Large intestine (tissue), 12 donors: ENCODE results near the gene PLGRKT. TPM values are rescaled to one million over a fixed set of nuclear protein-coding genes. Genes with fewer than 3 reads are reported as not detected.
A peak's percentile ranks its signal among the peaks of the same experiment; 100 is the strongest.

Source experiments
- DNase-seq, 2 donors: peaks; one replicate each; pipeline versions ENCODE4 v3.0.0 to v3.0.0-alpha.2; 2013
- H3K27ac ChIP-seq: one replicate; pipeline ENCODE4 v1.5.1; 2013; ENCODE audit warnings: low read length
- H3K27me3 ChIP-seq: 2 replicates; pipeline ENCODE4 v1.6.1; 2013; ENCODE audit warnings: low read length; ENCODE audit not compliant: control insufficient read depth, insufficient read depth
- H3K36me3 ChIP-seq: 2 replicates; pipeline ENCODE4 v1.6.1; 2013; ENCODE audit warnings: low read length; ENCODE audit not compliant: control insufficient read depth, insufficient read depth
- H3K4me1 ChIP-seq: one replicate; pipeline ENCODE4 v1.6.1; 2013; ENCODE audit warnings: low read length; ENCODE audit not compliant: control insufficient read depth, insufficient read depth
- H3K4me3 ChIP-seq: one replicate; pipeline ENCODE4 v1.5.1; 2013; ENCODE audit warnings: low read length
- H3K9me3 ChIP-seq: one replicate; pipeline ENCODE4 v1.6.1; 2013; ENCODE audit warnings: mild to moderate bottlenecking, low read depth, low read length, moderate library complexity; ENCODE audit not compliant: control insufficient read depth
- WGBS: methylation state at CpG from one replicate; pipeline ENCODE4 v1.1.5; 2013; ENCODE audit warnings: low lambda C conversion rate; ENCODE audit not compliant: insufficient coverage; 5-methylcytosine and 5-hydroxymethylcytosine counted together
- long read RNA-seq, 11 donors: transcript quantifications; one replicate each; lab custom pipeline, GENCODE V29; 2026
- polyA plus RNA-seq: library from polyadenylated mRNA; unstranded; fragments of 120-200 nt; gene quantifications from one replicate; pipeline ENCODE4 v1.2.1, GENCODE V29; 2013

The PLGRKT gene
- 30.8 TPM for polyA plus RNA-seq
- long read RNA-seq, donor 1, partial matches to known transcripts = 0 of 4 reads
- long read RNA-seq, donor 1, other reads (novel, unspliced or antisense) = 0 of 4 reads
- long read RNA-seq, donor 2, transcript PLGRKT-201 (6 exons, 932 nt) = major isoform, 13 of 13 reads
- long read RNA-seq, donor 2, partial matches to known transcripts = 0 of 13 reads
- long read RNA-seq, donor 2, other reads (novel, unspliced or antisense) = 0 of 13 reads
- long read RNA-seq, donor 3 = 0 reads
- long read RNA-seq, donor 4, partial matches to known transcripts = 0 of 3 reads
- long read RNA-seq, donor 4, other reads (novel, unspliced or antisense) = 0 of 3 reads
- long read RNA-seq, donor 5, transcript PLGRKT-201 (6 exons, 932 nt) = major isoform, 9 of 9 reads
- long read RNA-seq, donor 5, partial matches to known transcripts = 0 of 9 reads
- long read RNA-seq, donor 5, other reads (novel, unspliced or antisense) = 0 of 9 reads
- long read RNA-seq, donor 6, transcript PLGRKT-201 (6 exons, 932 nt) = major isoform, 16 of 16 reads
- long read RNA-seq, donor 6, partial matches to known transcripts = 0 of 16 reads
- long read RNA-seq, donor 6, other reads (novel, unspliced or antisense) = 0 of 16 reads
- long read RNA-seq, donor 7, transcript PLGRKT-201 (6 exons, 932 nt) = major isoform, 9 of 9 reads
- long read RNA-seq, donor 7, partial matches to known transcripts = 0 of 9 reads
- long read RNA-seq, donor 7, other reads (novel, unspliced or antisense) = 0 of 9 reads
- long read RNA-seq, donor 8, transcript PLGRKT-201 (6 exons, 932 nt) = major isoform, 23 of 23 reads
- long read RNA-seq, donor 8, partial matches to known transcripts = 0 of 23 reads
- long read RNA-seq, donor 8, other reads (novel, unspliced or antisense) = 0 of 23 reads
- long read RNA-seq, donor 9, transcript PLGRKT-201 (6 exons, 932 nt) = major isoform, 11 of 11 reads
- long read RNA-seq, donor 9, partial matches to known transcripts = 0 of 11 reads
- long read RNA-seq, donor 9, other reads (novel, unspliced or antisense) = 0 of 11 reads
- long read RNA-seq, donor 10, transcript PLGRKT-201 (6 exons, 932 nt) = major isoform, 17 of 22 reads
- long read RNA-seq, donor 10, partial matches to known transcripts = 5 of 22 reads
- long read RNA-seq, donor 10, other reads (novel, unspliced or antisense) = 0 of 22 reads
- long read RNA-seq, donor 11, transcript PLGRKT-201 (6 exons, 932 nt) = major isoform, 15 of 15 reads
- long read RNA-seq, donor 11, partial matches to known transcripts = 0 of 15 reads
- long read RNA-seq, donor 11, other reads (novel, unspliced or antisense) = 0 of 15 reads

- Histone ChIP-seq H3K9me3 (peaks cover 21% of the 10 kb centered on the region), H3K4me3 (peak within 1 kb of the TSS; percentile 79), H3K36me3 (no peaks in the 10 kb centered on the region), H3K27me3 (peaks cover 2% of the 10 kb centered on the region), H3K4me1 (peaks cover 8% of the 10 kb centered on the region), H3K27ac (peak within 1 kb of the TSS; percentile 96)
- whole genome bisulfite sequencing = 0% methylated on average over 1 of the region's 55 CpGs
- DNase-seq = peak; percentile 94 to 97
These were observed at the start of gene PLGRKT for GRCh38 chr9:5437254-5438216. TSS of gene PLGRKT (minus strand) at chr9:5437925. CDS start at chr9:5431977, 5,948 bp downstream.

GRCh38 chr9:5486988-5487387 lies 49.3 kb upstream of the PLGRKT start:
- no peaks in the 10 kb centered on the region for H3K27me3 ChIP-seq
- WGBS = no CpG with 5 or more reads among the region's 5 CpGs
- H3K9me3 ChIP-seq = no peaks in the 10 kb centered on the region
- H3K36me3 ChIP-seq = no peaks in the 10 kb centered on the region
- H3K4me1 ChIP-seq = no peaks in the 10 kb centered on the region
- H3K4me3 ChIP-seq = no peak overlapping the region
- DNase-seq = no peak
- H3K27ac ChIP-seq = no peak overlapping the region

GRCh38 chr9:5485378-5486085 lies 47.8 kb upstream of the PLGRKT start:
- Histone ChIP-seq H3K9me3 (no peaks in the 10 kb centered on the region), H3K36me3 (no peaks in the 10 kb centered on the region), H3K27ac (no peak overlapping the region), H3K27me3 (no peaks in the 10 kb centered on the region), H3K4me3 (no peak overlapping the region), H3K4me1 (no peaks in the 10 kb centered on the region)
- WGBS = 45% methylated on average over 2 of the region's 5 CpGs
- DNase-seq = no peak

DNA sequence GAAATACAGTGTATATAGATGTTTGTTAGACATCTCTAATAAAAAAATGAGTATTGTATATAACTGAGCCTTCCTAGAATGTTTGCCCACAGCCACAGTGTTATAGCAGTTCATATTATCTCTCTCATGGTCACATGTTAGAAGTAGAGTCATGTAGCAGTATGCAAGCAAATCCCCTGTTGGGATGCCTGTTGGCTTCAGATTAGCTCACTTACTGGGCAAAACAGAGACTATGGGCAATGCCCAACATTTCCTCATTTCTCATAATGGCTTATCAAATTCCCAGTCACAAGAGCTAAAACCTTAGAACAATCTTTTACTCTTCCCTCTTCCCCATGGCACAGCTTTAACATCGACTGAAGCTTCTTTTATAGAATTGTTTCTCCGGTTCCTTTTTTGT lies 45.6 kb upstream of the PLGRKT start:
- 74% methylated on average over 2 of the region's 2 CpGs for WGBS
- H3K9me3 ChIP-seq = no peaks in the 10 kb centered on the region
- H3K27me3 ChIP-seq = no peaks in the 10 kb centered on the region
- no peak for DNase-seq
- H3K36me3 ChIP-seq = no peaks in the 10 kb centered on the region
- no peak overlapping the region for H3K27ac ChIP-seq
- H3K4me3 ChIP-seq = no peak overlapping the region
- H3K4me1 ChIP-seq = no peaks in the 10 kb centered on the region

GRCh38 chr9:5482194-5482593 lies 44.5 kb upstream of the PLGRKT start:
- no peaks in the 10 kb centered on the region for H3K27me3 ChIP-seq
- DNase-seq = no peak
- no peak overlapping the region for H3K4me3 ChIP-seq
- no peaks in the 10 kb centered on the region for H3K36me3 ChIP-seq
- 60% methylated on average over 1 of the region's 8 CpGs for WGBS
- H3K4me1 ChIP-seq = no peaks in the 10 kb centered on the region
- no peak overlapping the region for H3K27ac ChIP-seq
- no peaks in the 10 kb centered on the region for H3K9me3 ChIP-seq

- H3K4me3 ChIP-seq = no peak overlapping the region
- no peaks in the 10 kb centered on the region for H3K9me3 ChIP-seq
- H3K27ac ChIP-seq = no peak overlapping the region
- 94% methylated on average over 3 of the region's 5 CpGs for WGBS
- no peaks in the 10 kb centered on the region for H3K4me1 ChIP-seq
- H3K27me3 ChIP-seq = no peaks in the 10 kb centered on the region
- DNase-seq = no peak
- H3K36me3 ChIP-seq = no peaks in the 10 kb centered on the region
These were observed 43.8 kb upstream of the PLGRKT start for GRCh38 chr9:5481322-5482040.

DNA sequence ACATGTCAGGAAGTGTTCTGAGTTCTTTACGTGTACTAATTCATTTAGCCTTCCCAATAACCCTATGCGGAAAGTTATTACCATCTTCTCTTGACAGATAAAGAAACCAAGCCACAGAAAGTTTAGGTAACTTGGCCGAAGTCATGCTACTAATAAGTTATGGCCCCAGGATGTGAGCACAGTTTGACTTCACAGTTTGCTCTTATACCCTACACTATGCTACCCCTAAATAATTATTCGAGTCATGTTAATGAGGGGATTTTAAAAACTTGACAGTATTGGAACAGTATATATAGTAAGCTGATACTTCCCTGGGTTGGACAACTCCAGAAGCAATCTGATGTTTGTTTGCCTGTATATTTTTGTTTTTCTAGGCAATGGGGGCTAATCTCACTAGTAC lies 43.2 kb upstream of the PLGRKT start:
- H3K4me1 ChIP-seq = no peaks in the 10 kb centered on the region
- H3K36me3 ChIP-seq = no peaks in the 10 kb centered on the region
- 80% methylated on average over 1 of the region's 4 CpGs for WGBS
- H3K4me3 ChIP-seq = no peak overlapping the region
- no peaks in the 10 kb centered on the region for H3K9me3 ChIP-seq
- no peak for DNase-seq
- no peak overlapping the region for H3K27ac ChIP-seq
- no peaks in the 10 kb centered on the region for H3K27me3 ChIP-seq

DNA sequence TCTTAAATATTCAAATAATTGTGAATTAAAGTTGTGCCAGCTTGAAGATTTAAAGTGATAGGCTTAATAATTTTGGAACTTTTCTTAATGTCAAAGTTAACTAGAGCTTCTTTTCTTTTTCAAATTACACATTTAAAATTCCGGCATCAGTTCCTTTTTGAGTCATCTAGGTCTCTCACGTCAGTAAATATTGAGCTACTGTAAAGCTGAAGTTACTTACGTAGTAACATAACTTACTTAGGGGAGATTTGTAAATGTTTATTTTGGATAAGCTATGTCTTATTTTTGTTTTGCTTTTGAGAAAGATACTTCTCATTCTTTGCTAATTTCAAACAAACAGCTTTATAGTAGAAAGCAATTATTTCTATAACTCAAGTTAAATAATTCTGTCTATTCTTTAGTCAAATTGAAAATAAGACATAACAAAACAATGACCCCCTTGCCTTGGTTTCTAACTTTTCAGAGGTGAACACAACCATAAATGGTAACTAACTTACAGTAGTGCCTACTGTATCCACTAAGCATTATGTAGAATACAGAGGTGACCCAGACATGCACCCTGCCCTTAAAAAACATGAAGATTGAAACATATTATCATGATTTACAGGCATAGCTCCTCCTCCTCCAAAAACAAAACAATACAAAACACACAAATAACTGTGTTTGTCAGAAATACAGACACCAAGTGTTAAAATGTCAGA lies 42.4 kb upstream of the PLGRKT start:
- Histone ChIP-seq H3K27me3 (no peaks in the 10 kb centered on the region), H3K4me1 (no peaks in the 10 kb centered on the region), H3K27ac (no peak overlapping the region), H3K9me3 (no peaks in the 10 kb centered on the region), H3K4me3 (no peak overlapping the region), H3K36me3 (no peaks in the 10 kb centered on the region)
- 100% methylated on average over 1 of the region's 3 CpGs for WGBS
- DNase-seq = no peak
